H9 (cell line): Measurements from ENCODE around the gene FBN2. TPM values are rescaled to one million over a fixed set of nuclear protein-coding genes. Genes with fewer than 3 reads are reported as not detected.

Experiments used
- DNase-seq: peaks from one replicate; pipeline ENCODE4 v3.0.0-alpha.2; 2017
- H2AFZ ChIP-seq: one replicate; pipeline ENCODE4 v1.6.1; 2013; ENCODE audit warnings: mild to moderate bottlenecking, low read length, control low read depth, moderate library complexity
- H2AK5ac ChIP-seq: 2 replicates; pipeline ENCODE4 v1.6.1; 2013; ENCODE audit warnings: low read length, control low read depth, mixed read lengths; ENCODE audit not compliant: insufficient read length
- H2BK120ac ChIP-seq: one replicate; pipeline ENCODE4 v1.6.1; 2013; ENCODE audit warnings: low read depth, mild to moderate bottlenecking, low read length, control low read depth, inconsistent platforms; ENCODE audit not compliant: poor library complexity, severe bottlenecking
- H2BK12ac ChIP-seq: 2 replicates; pipeline ENCODE4 v1.6.1; 2013; ENCODE audit warnings: low read length, control low read depth, mixed read lengths, low read depth; ENCODE audit not compliant: insufficient read length
- H2BK15ac ChIP-seq: 2 replicates; pipeline ENCODE4 v1.6.1; 2013; ENCODE audit warnings: low read depth, low read length, control low read depth
- H2BK20ac ChIP-seq: one replicate; pipeline ENCODE4 v1.6.1; 2013; ENCODE audit warnings: low read depth, mild to moderate bottlenecking, low read length, control low read depth, inconsistent platforms; ENCODE audit not compliant: poor library complexity, severe bottlenecking
- H2BK5ac ChIP-seq: 2 replicates; pipeline ENCODE4 v1.6.1; 2013; ENCODE audit warnings: low read length, control low read depth, mixed read lengths; ENCODE audit not compliant: insufficient read length
- H3K14ac ChIP-seq: 2 replicates; pipeline ENCODE4 v1.6.1; 2013; ENCODE audit warnings: low read length, control low read depth; ENCODE audit not compliant: insufficient read depth
- H3K18ac ChIP-seq: 2 replicates; pipeline ENCODE4 v1.6.1; 2013; ENCODE audit warnings: low read depth, mild to moderate bottlenecking, mixed read lengths, low read length, control low read depth; ENCODE audit not compliant: insufficient read length
- H3K23ac ChIP-seq: 2 replicates; pipeline ENCODE4 v1.6.1; 2013; ENCODE audit warnings: low read length, control low read depth, mixed read lengths, low read depth; ENCODE audit not compliant: insufficient read length
- H3K23me2 ChIP-seq: 2 replicates; pipeline ENCODE4 v1.6.1; 2013; ENCODE audit warnings: low read depth, mild to moderate bottlenecking, mixed read lengths, low read length, control low read depth; ENCODE audit not compliant: insufficient read length, poor library complexity, severe bottlenecking
- H3K27ac ChIP-seq: 2 replicates; pipeline ENCODE4 v1.5.1; 2013; ENCODE audit warnings: low read length, control low read depth, mixed read lengths, low read depth; ENCODE audit not compliant: insufficient read length
- H3K27me3 ChIP-seq: 2 replicates; pipeline ENCODE4 v1.6.1; 2013; ENCODE audit warnings: low read length, control low read depth, inconsistent platforms; ENCODE audit not compliant: insufficient read depth
- H3K4ac ChIP-seq: 2 replicates; pipeline ENCODE4 v1.6.1; 2013; ENCODE audit warnings: low read depth, mild to moderate bottlenecking, control low read depth, inconsistent platforms, low read length, moderate library complexity
- H3K4me1 ChIP-seq: 2 replicates; pipeline ENCODE4 v1.6.1; 2013; ENCODE audit warnings: low read length, control low read depth, inconsistent platforms; ENCODE audit not compliant: insufficient read depth
- H3K4me2 ChIP-seq: 2 replicates; pipeline ENCODE4 v1.6.1; 2013; ENCODE audit warnings: low read length, control low read depth, mixed read lengths; ENCODE audit not compliant: insufficient read length, insufficient read depth
- H3K56ac ChIP-seq: 2 replicates; pipeline ENCODE4 v1.6.1; 2013; ENCODE audit warnings: low read depth, mild to moderate bottlenecking, mixed read lengths, low read length, control low read depth; ENCODE audit not compliant: insufficient read length
- H3K79me1 ChIP-seq: 2 replicates; pipeline ENCODE4 v1.6.1; 2013; ENCODE audit warnings: low read depth, mild to moderate bottlenecking, moderate library complexity, low read length, control low read depth, inconsistent platforms; ENCODE audit not compliant: insufficient read depth, poor library complexity, severe bottlenecking
- H3K79me2 ChIP-seq: 2 replicates; pipeline ENCODE4 v1.6.1; 2013; ENCODE audit warnings: low read length, control low read depth, inconsistent platforms; ENCODE audit not compliant: insufficient read depth
- H3K9ac ChIP-seq: 2 replicates; pipeline ENCODE4 v1.6.1; 2013; ENCODE audit warnings: low read length, control low read depth, mixed read lengths; ENCODE audit not compliant: insufficient read length; ENCODE audit errors: extremely low read depth
- H3K9me3 ChIP-seq: one replicate; pipeline ENCODE4 v1.6.1; 2013; ENCODE audit warnings: low read depth, low read length, inconsistent platforms; ENCODE audit not compliant: control insufficient read depth
- H3T11ph ChIP-seq: one replicate; pipeline ENCODE4 v1.6.1; 2013; ENCODE audit warnings: mild to moderate bottlenecking, low read length, control low read depth, inconsistent platforms
- H4K20me1 ChIP-seq: one replicate; pipeline ENCODE4 v1.6.1; 2013; ENCODE audit not compliant: control insufficient read depth, insufficient read length, insufficient read depth
- H4K5ac ChIP-seq: 2 replicates; pipeline ENCODE4 v1.6.1; 2013; ENCODE audit warnings: low read depth, mild to moderate bottlenecking, mixed read lengths, low read length, control low read depth; ENCODE audit not compliant: insufficient read length
- H4K8ac ChIP-seq: replicated peaks from 2 replicates; pipeline ENCODE4 v1.6.1; 2013; ENCODE audit warnings: low read length, control low read depth, mixed read lengths, low read depth; ENCODE audit not compliant: insufficient read length
- H4K91ac ChIP-seq: 2 replicates; pipeline ENCODE4 v1.6.1; 2013; ENCODE audit warnings: low read depth, mild to moderate bottlenecking, moderate library complexity, mixed read lengths, low read length, control low read depth; ENCODE audit not compliant: insufficient read length
- H3K27ac Mint-ChIP-seq, 3 experiments: 2 replicates in 2 of 3; 3 replicates in 1 of 3; pipeline ENCODE4 v1.8.0; 2020 to 2021; ENCODE audit warnings: mixed read lengths in 3 of 3, mild to moderate bottlenecking in 1 of 3, moderate library complexity in 1 of 3
- H3K27me3 Mint-ChIP-seq: 2 replicates; pipeline ENCODE4 v1.8.0; 2021; ENCODE audit warnings: low read depth, mild to moderate bottlenecking, moderate library complexity, mixed read lengths
- H3K36me3 Mint-ChIP-seq, 3 experiments: 2 replicates in 2 of 3; 3 replicates in 1 of 3; pipeline ENCODE4 v1.8.0; 2020 to 2021; ENCODE audit warnings: low read depth in 3 of 3, mixed read lengths in 3 of 3; ENCODE audit not compliant: insufficient read depth in 1 of 3
- H3K4me1 Mint-ChIP-seq, 2 experiments: 2 replicates each; pipeline ENCODE4 v1.8.0; 2020; ENCODE audit warnings: mixed read lengths in 2 of 2
- H3K4me3 Mint-ChIP-seq, 2 experiments: 2 replicates in 1 of 2; 3 replicates in 1 of 2; pipeline ENCODE4 v1.8.0; 2020 to 2021; ENCODE audit warnings: mild to moderate bottlenecking in 2 of 2, mixed read lengths in 2 of 2, moderate library complexity in 1 of 2
- H3K9me3 Mint-ChIP-seq, 2 experiments: 2 replicates in 1 of 2; 3 replicates in 1 of 2; pipeline ENCODE4 v1.8.0; 2020; ENCODE audit warnings: mild to moderate bottlenecking in 2 of 2, mixed read lengths in 2 of 2, moderate library complexity in 1 of 2
- WGBS: extraction: QIAGEN DNeasy Blood & Tissue Kit; methylation state at CpG from one replicate; pipeline ENCODE4 v1.1.7; 2013; ENCODE audit warnings: missing lambda C conversion rate, low lambda C conversion rate, mixed read lengths; ENCODE audit not compliant: insufficient read length; ENCODE audit errors: extremely low coverage; 5-methylcytosine and 5-hydroxymethylcytosine counted together
- total RNA-seq: library from RNA; stranded (reverse); gene quantifications from 2 replicates; pipeline ENCODE4 v1.2.1, GENCODE V29; 2021
- TF ChIP-seq, protein P1 (sequence below): fragments of 200-600 bp; sonication (generic); conservative IDR thresholded peaks from 3 replicates; pipeline ENCODE4 v1.8.0; 2021; ENCODE audit warnings: antibody characterized with exemption, mild to moderate bottlenecking

The FBN2 gene
- total RNA-seq, 1 experiment from 2014 or later = 8.3 TPM

DNA sequence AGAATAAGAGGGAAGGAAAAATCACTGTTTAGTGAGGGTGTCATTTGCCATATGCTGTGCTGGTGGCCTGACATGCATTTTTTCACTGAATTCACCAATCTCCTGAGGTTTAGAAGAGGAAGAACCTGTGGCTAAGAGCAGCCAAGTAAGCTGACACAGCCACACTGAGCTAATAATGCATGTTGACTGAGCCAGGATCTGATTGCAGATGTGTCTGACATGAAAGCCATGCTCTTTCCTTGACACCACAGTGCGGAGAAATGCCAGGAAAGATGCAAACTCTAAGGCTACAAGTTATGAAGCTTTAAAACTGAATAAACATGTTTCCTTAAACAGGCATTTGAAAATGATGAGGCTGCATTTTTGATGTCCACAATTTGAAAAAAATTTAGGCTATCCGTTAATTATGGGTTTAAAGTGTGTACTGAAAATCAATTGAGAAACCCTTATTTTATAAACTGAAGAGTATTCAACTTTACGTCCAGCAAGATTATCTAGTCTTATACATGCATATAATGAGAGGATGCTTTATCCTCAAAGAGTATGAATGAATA is 208.6 kb downstream of the FBN2 start:
- Histone ChIP-seq H4K20me1 (no peaks in the 10 kb centered on the region), H2BK120ac (no peak overlapping the region), H3K27ac (no peak overlapping the region), H2BK5ac (no peak overlapping the region), H2BK12ac (no peak overlapping the region), H3K23me2 (no peaks in the 10 kb centered on the region), H3K14ac (no peak overlapping the region), H3K4me1 (no peaks in the 10 kb centered on the region), H2BK20ac (no peak overlapping the region), H3K79me1 (no peaks in the 10 kb centered on the region), H4K5ac (no peak overlapping the region), H3K9ac (no peak overlapping the region), H3K4me2 (no peak overlapping the region), H3K79me2 (no peaks in the 10 kb centered on the region), H4K8ac (no peak overlapping the region), H3K9me3 (no peaks in the 10 kb centered on the region), H3T11ph (no peak overlapping the region), H3K4ac (no peak overlapping the region), H3K56ac (no peak overlapping the region), H3K18ac (no peak overlapping the region), H4K91ac (no peak overlapping the region), H3K23ac (no peak overlapping the region), H2AFZ (no peak overlapping the region), H3K27me3 (no peaks in the 10 kb centered on the region), H2BK15ac (no peak overlapping the region), H2AK5ac (no peak overlapping the region)
- no peak overlapping the region for H3K4me3 Mint-ChIP-seq
- no CpG with 5 or more reads among the region's 3 CpGs for WGBS
- TF ChIP-seq, protein P1, sequence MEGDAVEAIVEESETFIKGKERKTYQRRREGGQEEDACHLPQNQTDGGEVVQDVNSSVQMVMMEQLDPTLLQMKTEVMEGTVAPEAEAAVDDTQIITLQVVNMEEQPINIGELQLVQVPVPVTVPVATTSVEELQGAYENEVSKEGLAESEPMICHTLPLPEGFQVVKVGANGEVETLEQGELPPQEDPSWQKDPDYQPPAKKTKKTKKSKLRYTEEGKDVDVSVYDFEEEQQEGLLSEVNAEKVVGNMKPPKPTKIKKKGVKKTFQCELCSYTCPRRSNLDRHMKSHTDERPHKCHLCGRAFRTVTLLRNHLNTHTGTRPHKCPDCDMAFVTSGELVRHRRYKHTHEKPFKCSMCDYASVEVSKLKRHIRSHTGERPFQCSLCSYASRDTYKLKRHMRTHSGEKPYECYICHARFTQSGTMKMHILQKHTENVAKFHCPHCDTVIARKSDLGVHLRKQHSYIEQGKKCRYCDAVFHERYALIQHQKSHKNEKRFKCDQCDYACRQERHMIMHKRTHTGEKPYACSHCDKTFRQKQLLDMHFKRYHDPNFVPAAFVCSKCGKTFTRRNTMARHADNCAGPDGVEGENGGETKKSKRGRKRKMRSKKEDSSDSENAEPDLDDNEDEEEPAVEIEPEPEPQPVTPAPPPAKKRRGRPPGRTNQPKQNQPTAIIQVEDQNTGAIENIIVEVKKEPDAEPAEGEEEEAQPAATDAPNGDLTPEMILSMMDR = no peak
- no peak overlapping the region for H3K27ac Mint-ChIP-seq
- no peaks in the 10 kb centered on the region for H3K27me3 Mint-ChIP-seq
- peaks cover 0 to 4% of the 10 kb centered on the region in 2 experiments; a peak in 3 of 5 replicates for H3K9me3 Mint-ChIP-seq
- H3K36me3 Mint-ChIP-seq = peaks cover 2 to 26% (median 18%) of the 10 kb centered on the region in 3 experiments; a peak in 4 of 7 replicates
- DNase-seq = no peak
- H3K4me1 Mint-ChIP-seq = no peaks in the 10 kb centered on the region
